ENCODE measurements around the gene POLD1.

Gene POLD1

DNA sequence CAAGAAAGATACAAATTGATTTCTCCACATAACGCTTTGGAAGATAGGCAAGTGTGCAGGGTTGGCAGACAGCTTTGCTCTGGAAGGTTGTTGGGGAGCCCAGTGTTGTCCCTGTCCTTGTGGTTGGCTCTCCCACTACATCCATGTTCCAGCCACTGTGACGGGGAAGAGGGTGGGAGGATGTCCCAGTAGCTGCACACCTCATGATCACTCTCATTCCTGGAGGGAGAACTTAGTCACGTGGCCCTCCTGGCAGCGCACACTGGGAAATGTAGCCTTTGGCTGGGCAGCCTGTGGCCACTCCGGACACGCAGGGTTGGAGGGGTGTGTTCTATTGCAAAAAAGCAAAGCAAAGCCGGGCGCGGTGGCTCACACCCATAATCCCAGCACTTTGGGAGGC lies 9.9 kb downstream of the POLD1 start:
- DNase-seq: no peak

DNA sequence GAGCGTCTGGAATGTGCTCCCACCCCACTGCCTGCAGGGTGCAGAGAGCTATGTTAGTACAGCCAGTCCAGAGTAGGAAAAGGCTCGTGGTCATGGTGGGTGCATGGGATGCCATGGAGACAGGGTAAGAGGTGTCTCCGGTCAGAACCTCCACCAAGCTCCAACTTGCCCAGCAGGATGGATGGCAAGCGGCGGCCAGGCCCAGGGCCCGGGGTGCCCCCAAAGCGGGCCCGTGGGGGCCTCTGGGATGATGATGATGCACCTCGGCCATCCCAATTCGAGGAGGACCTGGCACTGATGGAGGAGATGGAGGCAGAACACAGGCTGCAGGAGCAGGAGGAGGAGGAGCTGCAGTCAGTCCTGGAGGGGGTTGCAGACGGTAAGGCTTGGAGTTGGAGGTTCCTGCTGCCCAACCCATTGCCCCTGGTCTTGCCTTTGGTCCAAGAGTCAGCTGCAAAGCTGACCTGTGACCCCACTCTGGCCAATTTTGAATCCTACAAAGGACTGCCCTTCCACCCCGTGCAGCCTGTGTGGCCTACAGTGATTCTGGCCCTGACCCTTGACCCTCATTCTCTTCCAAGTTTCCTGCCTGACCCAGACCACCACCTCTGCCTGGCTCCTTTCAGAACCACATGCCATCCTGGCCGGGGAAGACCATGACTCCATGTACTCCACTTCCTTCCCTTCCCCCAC lies 14.7 kb downstream of the POLD1 start:
- no peak for DNase-seq

DNA sequence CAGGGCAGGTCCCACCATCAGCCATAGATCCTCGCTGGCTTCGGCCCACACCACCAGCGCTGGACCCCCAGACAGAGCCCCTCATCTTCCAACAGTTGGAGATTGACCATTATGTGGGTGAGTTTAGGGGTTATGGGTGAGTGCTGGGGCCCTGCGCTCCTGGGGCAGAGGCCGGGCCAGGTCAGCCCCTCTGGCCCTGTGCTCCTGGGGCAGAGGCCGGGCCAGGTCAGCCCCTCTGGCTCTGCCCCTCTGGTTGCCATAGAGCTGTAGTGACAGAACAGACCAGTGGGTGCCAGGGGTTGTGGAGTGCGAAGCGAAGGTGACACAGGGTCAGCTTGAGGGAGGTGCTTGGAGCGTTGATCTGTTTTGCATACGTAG lies 15.2 kb downstream of the POLD1 start:
- DNase-seq: no peak

DNA sequence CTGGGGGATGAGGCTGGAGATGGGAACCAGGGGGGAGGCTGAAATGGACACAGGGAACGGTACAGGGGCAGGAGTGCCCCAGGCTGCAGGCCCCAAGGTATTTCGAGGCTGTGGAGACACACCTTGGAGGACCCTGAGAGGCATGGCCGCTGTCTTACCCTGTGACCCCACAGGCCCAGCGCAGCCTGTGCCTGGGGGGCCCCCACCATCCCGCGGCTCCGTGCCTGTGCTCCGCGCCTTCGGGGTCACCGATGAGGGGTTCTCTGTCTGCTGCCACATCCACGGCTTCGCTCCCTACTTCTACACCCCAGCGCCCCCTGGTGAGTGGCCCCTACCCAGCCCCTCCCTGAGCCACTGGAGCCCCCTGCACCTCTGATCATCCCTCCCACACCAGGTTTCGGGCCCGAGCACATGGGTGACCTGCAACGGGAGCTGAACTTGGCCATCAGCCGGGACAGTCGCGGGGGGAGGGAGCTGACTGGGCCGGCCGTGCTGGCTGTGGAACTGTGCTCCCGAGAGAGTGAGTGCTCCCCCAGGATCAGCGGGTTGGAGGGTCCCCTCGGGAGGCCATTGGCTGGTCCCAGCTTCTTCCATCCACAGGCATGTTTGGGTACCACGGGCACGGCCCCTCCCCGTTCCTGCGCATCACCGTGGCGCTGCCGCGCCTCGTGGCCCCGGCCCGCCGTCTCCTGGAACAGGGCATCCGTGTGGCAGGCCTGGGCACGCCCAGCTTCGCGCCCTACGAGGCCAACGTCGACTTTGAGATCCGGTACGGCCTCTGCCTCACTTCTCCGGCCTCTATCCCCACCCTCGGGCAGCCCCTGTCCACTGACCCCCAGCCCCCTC lies 17.7 kb downstream of the POLD1 start:
- no peak for DNase-seq

DNA sequence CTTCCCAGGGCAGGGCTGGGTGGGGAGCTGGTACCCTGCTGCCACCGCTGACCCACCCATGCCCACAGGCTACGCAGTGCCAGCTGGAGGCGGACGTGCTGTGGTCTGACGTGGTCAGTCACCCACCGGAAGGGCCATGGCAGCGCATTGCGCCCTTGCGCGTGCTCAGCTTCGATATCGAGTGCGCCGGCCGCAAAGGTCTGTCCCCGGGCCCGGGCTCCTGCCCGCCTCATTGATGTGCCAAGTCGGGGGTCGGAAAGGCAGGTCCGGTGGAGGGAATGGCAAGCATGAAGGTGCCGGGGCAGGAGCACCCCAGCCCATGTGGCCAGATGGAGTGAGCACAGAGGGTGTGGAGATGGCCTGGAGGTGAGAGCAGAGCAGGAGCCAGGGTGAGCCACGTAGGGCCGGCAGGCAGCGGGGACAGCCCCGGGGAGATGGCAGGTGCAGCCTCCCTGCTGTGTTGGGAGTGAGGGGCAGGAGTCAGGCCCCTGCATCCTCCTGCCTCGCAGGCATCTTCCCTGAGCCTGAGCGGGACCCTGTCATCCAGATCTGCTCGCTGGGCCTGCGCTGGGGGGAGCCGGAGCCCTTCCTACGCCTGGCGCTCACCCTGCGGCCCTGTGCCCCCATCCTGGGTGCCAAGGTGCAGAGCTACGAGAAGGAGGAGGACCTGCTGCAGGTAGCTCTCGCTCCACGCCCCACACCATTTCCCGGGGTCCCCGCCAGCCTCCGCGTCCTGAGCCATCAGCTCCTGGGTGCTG lies 18.6 kb downstream of the POLD1 start:
- no peak for DNase-seq

DNA sequence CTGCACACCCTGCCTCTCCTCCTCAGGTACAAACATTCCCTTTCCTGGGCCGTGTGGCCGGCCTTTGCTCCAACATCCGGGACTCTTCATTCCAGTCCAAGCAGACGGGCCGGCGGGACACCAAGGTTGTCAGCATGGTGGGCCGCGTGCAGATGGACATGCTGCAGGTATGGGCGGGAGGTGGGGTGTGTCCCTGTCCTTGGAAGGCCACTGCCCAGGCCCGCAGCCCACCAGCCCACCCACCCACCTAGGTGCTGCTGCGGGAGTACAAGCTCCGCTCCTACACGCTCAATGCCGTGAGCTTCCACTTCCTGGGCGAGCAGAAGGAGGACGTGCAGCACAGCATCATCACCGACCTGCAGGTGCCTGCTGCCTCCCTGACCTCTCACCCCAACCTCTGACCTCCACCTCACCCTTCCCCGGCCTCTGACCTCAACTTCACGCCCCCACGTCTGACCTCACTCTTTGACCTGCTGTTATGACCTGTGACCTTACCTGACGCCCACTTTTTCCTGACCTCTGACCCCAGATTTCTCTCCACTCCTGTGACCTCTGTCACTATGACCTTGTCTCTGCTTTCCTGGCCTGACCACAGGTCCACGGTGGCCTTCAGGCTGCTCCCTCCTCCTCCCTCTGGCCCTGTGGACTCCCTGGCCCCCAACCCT lies 22.1 kb downstream of the POLD1 start:
- DNase-seq: no peak

DNA sequence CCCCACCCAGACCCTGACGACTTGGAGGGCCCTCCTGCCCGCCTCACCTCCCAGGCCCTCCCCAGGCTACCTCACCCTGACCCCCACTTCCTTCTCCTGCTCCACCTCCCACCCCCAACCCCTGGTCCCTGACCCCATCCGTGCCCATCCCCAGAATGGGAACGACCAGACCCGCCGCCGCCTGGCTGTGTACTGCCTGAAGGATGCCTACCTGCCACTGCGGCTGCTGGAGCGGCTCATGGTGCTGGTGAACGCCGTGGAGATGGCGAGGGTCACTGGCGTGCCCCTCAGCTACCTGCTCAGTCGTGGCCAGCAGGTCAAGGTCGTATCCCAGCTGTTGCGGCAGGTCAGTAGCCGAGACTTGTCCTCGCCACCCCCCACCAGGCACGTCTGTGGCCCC lies 22.7 kb downstream of the POLD1 start:
- no peak for DNase-seq

DNA sequence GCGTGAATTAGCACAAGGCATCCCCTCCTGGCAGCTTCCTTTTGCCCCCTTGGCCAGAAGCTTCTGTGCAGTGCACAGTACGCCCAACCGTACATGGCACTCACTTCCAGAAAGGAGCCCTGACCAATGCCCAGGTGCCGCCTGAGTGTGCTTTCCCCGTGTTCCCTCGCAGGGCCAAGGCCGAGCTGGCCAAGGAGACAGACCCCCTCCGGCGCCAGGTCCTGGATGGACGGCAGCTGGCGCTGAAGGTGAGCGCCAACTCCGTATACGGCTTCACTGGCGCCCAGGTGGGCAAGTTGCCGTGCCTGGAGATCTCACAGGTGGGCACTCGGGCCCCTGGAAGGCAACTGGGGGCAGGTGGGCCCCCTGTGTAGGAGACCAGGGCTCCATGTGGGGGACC lies 25.2 kb downstream of the POLD1 start:
- no peak for DNase-seq

DNA sequence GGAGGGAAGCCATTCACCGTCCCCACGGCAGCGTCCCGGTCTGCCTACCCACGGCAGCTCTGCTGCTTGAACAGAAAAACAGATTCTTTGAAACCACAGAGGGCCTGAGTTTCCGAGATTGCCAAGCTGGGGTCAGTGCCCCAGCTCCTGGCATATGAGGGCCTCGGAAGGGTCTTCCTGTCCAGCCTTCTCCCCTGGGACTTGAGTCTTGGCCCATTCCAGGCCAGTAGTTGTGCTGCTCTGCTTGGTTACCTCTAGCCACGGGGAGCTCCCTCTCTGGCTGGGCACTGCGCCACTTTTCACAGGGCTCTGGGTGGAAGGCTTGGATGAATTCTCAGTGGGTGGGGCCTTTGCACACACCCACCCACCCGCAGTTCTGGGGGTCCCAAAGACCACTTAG lies 26.0 kb downstream of the POLD1 start:
- DNase-seq: no peak

DNA sequence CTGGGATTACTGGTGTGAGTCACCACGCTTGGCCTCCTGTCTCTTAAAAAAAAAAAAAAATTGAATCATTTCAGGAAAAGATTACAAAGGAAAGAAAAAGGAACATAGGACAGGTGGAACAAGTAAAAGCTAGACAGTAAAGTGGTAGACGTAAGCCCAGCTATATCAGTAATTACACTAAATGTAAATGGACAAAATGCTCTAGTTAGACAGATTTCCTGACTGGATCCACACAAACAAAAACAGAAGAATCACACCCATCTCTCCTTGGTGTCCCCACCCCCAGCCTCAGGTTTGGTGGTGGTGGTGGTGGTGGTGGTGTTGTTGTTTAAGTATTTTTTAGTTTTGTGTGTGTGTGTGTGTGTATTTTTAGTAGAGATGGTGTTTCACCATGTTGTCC lies 28.3 kb downstream of the POLD1 start:
- no peak for DNase-seq

DNA sequence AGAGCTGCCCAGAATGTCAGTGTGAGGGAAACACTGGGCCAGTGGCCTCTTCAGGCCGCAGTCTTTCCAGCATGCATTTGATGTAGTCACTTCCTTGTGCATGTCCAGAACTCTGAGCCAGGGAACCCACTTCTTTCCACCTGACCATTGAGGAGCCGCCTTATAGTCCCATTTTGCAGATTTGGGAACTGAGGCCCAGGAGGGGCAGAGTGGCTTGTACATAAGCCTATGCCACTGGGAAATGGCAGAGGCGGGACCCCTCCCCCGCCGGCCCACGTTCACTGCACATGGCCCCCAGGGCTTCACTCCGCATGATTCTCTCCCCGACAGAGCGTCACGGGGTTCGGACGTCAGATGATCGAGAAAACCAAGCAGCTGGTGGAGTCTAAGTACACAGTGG lies 28.9 kb downstream of the POLD1 start:
- no peak for DNase-seq

DNA sequence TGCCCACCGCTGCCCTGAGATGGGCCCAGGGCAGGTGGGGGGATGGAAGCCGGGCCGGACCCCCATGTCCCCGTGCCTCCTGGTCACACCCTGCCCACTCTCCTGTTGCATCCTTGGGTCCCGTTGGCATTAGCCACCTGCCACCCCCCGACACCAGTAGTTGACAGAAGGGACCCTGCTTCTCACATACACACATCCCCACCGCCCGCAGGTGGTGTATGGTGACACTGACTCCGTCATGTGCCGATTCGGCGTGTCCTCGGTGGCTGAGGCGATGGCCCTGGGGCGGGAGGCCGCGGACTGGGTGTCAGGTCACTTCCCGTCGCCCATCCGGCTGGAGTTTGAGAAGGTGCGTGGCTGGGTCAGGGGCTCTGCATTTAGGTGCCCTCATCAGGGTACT lies 29.4 kb downstream of the POLD1 start:
- DNase-seq: no peak

DNA sequence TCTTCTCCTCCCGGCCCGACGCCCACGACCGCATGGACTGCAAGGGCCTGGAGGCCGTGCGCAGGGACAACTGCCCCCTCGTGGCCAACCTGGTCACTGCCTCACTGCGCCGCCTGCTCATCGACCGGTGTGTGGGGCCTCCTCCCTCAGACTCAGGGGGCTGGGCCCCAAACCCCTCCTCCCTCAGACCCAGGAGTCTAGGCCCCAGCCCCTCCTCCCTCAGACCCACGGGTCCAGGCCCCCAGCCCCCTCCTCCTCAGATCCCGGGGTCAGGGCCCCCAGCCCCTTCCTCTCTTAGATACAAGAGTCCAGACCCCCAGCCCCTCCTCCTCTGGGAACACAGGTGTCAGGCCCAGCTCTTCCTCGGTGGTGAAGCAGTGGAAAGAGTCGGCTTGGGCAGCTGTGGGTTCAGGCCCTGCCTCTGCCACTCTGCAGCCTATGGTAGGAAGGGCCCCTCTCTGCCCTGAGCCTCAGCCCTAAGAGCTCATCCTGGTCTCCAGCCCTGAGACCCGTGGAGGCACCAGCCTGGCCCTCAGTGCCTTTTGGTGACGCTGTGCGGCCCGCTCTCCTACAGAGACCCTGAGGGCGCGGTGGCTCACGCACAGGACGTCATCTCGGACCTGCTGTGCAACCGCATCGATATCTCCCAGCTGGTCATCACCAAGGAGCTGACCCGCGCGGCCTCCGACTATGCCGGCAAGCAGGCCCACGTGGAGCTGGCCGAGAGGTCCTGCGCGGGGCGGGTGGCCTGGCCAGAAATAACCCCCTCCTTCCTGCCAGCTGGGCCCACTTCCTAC lies 30.9 kb downstream of the POLD1 start:
- peak; percentile 19 for DNase-seq

DNA sequence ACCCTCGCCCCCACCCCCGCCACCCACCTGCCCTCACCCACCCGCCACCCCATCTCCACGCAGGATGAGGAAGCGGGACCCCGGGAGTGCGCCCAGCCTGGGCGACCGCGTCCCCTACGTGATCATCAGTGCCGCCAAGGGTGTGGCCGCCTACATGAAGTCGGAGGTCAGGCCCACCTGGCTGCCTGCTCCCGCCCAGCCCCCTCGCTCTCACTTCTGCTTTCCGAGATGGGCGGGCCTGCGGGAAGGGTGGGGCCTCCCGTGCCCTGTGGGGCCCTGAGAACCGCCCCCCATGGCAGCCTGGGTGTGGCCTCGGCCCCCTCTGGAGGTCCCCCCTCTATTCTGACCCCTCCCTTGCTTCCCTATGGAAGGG lies 31.5 kb downstream of the POLD1 start:
- no peak for DNase-seq

DNA sequence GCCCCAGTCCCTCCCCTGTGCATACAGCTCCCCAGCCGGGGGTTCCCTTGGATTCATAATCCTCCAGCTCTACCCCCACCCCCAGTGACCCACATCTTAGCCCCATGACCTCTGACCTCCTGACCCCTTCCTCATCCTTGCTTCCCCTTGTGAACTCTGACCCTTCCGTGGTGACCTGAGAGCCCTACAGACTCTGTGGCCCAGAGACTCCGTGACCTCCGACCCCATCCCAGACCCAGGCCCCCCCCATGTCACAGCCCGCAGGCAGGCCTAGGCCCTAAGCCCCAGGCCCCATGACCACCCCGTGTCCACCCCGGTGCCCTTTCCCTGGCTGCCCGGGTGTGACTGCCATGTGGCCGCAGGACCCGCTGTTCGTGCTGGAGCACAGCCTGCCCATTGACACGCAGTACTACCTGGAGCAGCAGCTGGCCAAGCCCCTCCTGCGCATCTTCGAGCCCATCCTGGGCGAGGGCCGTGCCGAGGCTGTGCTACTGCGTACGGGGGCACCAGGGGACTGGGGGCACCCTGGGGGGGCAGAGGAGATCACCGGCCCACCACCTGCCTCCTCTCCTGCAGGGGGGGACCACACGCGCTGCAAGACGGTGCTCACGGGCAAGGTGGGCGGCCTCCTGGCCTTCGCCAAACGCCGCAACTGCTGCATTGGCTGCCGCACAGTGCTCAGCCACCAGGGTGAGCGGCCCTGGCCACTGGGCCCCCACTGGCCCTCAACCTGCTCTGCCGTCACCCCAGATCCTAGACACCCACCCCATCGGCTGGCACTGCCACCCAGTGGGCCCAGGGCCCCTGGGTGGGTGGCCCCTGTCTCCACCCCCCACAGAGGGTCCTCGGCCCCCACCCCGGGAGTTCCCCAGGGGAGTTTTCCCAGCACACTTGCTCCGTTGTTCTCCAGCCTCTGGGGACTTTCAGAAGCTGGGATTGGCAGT lies 32.2 kb downstream of the POLD1 start:
- no peak for DNase-seq

DNA sequence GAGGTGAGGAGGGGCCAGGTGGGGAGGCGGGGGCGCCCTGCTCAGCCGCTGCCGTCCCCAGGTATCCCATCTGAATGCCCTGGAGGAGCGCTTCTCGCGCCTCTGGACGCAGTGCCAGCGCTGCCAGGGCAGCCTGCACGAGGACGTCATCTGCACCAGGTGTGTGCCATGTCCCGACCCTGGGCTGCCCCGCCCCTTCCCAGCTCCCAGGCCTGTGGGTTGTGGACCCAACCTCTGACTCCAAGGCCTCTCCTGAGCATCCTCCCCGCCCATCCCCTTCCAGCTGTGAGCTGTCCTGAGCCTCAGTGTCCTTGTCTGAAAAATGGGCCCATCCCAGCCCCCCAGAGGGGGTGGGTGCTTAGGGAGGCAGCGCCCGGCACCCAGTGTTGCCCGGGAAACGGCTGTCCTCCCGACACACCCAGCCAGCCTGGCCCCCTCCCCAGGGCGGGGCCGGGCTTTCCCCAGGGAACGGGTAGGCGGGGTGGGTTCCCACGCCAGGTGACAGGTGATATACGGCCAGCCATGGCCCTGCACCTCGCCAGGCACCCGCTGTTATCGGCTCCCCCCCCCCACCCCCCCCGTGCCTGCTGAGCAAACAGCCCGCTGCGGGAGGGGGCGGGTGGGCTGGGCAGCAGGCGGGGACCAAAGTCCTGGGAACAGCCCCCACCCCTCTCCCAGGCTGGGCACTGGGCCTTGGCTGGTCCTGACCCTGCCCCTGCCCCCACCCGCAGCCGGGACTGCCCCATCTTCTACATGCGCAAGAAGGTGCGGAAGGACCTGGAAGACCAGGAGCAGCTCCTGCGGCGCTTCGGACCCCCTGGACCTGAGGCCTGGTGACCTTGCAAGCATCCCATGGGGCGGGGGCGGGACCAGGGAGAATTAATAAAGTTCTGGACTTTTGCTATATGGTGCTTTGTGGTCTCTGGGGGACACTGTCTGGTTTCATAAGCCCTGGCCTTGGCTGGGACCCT lies 33.2 kb downstream of the POLD1 start:
- DNase-seq: no peak

DNA sequence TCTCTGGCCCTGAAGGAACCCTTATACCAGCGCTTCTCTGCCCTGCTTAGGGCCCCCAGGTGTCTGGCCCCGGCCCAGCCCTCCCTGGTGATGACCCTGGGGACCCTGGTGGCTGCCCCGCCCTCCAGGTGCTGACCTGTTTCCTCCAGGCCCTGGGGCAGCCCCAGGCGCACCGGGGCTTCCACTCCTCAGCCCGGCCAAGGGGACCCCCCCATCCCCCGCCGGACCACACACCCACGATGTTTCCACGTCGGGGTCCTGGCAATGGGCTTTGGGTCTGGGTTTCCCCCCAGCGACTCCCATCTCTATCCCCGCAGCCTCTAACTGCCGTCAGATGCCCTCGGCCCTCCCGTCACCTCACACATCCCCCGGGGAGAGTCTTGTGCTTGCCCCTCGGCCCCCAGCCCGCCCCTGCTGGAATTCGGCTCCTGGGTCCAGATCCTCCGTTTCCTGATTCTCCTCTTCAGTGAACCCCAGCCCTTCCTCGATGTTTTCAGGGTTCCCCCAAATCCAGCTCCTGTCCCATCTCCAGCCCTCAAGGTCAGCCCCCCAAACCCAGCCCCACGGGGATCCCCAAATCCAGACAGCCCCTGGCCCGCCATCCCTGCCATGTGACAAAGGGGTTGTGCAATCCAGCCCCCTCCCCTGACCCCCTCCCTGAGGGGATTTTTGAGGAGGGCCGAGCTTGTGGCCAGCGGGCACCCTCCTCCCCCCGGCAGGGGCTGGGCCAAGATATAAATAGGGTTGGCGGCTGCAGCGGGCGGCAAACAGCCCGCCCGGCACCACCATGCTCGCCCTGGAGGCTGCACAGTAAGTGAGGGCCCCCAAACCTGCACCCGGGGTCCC lies 34.3 kb downstream of the POLD1 start, which contains the start of gene SPIB:
SPIB (plus strand) TSS at position 763 of the 846 bp plus-strand sequence; CDS start at position 788, 25 bp downstream.
- no peak for DNase-seq

DNA sequence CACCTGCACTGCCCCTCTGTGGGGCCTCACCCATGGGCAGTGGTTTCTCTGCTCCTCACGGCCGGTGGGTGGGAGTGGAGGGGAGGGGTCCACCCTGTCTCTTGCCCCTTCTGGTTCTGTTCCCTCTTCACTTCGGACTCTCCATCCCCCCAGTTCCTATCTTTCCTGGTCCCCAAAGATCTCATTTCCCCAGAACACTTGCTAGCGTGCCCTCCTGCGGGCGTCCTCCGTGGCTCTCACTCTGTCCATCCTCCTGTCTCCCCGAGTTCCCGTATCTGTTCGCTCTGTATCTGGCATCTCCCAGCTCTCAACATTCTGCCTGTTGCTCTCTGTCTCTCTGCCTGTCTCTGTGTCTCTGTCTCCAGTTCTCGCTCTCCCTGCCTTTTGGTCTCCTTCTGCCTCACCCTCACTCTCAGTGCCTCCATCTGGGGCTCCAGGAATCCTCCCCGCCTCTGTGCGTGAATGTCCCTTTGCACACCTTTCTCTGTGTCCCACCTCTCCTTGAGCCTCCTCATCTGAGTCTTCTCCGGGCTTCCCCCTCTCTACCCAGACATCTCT lies 35.0 kb downstream of the POLD1 start:
- DNase-seq: no peak

DNA sequence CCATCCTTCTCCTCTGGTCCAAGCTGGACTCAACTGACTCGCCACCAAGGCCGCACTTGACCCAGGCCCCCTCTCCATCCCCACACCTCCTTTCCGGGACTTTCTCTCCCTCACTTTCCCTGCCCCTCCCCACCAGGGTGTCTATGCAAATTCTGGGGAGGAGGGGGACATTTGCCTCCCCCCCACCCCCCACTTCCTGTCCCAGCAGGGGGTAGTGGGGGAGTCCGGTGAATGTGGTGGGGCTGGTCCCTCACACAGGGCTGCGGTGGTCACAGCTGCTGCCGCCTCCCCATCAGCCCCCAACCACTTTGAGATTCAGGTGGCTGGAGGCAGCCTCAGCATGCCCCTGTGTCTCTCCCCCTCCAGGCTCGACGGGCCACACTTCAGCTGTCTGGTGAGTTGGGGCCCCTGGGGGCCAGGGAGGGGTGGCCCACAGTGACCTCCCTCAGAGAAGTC lies 35.5 kb downstream of the POLD1 start:
- DNase-seq: no peak

Data from NK-92 treated with Interleukin-12 subunit alpha and Interleukin-12 subunit beta, amount 100 ng/mL, for 24 hours (cell line).